SJCRH30 (cell line): ENCODE measurements around the gene RABEP2. TPM values are rescaled to one million over a fixed set of nuclear protein-coding genes. Genes with fewer than 3 reads are reported as not detected.

Experiments
- DNase-seq, 2 experiments: peaks; one replicate each; pipeline ENCODE4 v3.0.0-alpha.2; 2015 to 2020
- H3K27ac ChIP-seq: fragments of 250-450 bp; sonication (Bioruptor Pico); 2 replicates; pipeline ENCODE4 v1.5.1; 2020; ENCODE audit warnings: mild to moderate bottlenecking, moderate library complexity
- H3K27me3 ChIP-seq: fragments of 250-450 bp; sonication (Bioruptor Pico); 2 replicates; pipeline ENCODE4 v1.5.1; 2020; ENCODE audit warnings: mild to moderate bottlenecking, moderate library complexity
- H3K36me3 ChIP-seq: fragments of 250-450 bp; sonication (Bioruptor Pico); 2 replicates; pipeline ENCODE4 v1.5.1; 2020; ENCODE audit warnings: mild to moderate bottlenecking, moderate library complexity
- H3K4me1 ChIP-seq: fragments of 250-450 bp; sonication (Bioruptor Pico); 2 replicates; pipeline ENCODE4 v1.5.1; 2020; ENCODE audit warnings: mild to moderate bottlenecking, moderate library complexity
- H3K4me3 ChIP-seq: fragments of 250-450 bp; sonication (Bioruptor Pico); 2 replicates; pipeline ENCODE4 v1.5.1; 2020; ENCODE audit warnings: mild to moderate bottlenecking, moderate library complexity
- H3K9me3 ChIP-seq: fragments of 250-450 bp; sonication (Bioruptor Pico); replicated peaks from 2 replicates; pipeline ENCODE4 v1.5.1; 2020; ENCODE audit warnings: mild to moderate bottlenecking, moderate library complexity
- total RNA-seq: library from RNA; depleted of rRNA; stranded (reverse); fragments of >200 nt; shearing (Covaris generic); gene quantifications from 2 replicates; pipeline ENCODE4 v1.2.3, GENCODE V29; 2014

RABEP2 gene
- total RNA-seq, 1 experiment from 2014 or later, result 7.4 TPM

DNA sequence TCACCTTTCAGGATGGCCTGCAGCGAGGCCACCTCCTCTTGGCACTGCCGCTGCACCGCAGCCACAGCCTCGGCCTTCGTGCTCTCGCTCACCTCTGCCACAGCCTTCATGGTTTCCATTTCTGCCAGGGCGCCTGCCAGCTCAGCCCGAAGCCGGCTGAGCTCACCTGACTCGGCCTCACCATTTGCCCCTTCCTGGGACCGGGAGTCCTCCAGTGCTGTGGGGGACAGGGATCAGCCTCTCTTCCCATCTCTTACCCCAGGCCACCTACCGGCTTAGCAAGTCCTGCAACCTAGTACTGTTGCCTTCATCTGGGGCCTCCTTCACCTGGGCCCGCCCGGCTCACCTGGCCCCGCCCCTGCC lies 658 bp downstream of the RABEP2 start:
- no peaks in the 10 kb centered on the region for H3K27me3 ChIP-seq
- no peaks in the 10 kb centered on the region for H3K9me3 ChIP-seq
- H3K27ac ChIP-seq, result no peak overlapping the region; the same call in 1 of the 2 replicates
- H3K36me3 ChIP-seq, result no peaks in the 10 kb centered on the region
- H3K4me1 ChIP-seq, result no peaks in the 10 kb centered on the region
- H3K4me3 ChIP-seq, result peak overlapping the region; percentile 86
- DNase-seq, result no peak

DNA sequence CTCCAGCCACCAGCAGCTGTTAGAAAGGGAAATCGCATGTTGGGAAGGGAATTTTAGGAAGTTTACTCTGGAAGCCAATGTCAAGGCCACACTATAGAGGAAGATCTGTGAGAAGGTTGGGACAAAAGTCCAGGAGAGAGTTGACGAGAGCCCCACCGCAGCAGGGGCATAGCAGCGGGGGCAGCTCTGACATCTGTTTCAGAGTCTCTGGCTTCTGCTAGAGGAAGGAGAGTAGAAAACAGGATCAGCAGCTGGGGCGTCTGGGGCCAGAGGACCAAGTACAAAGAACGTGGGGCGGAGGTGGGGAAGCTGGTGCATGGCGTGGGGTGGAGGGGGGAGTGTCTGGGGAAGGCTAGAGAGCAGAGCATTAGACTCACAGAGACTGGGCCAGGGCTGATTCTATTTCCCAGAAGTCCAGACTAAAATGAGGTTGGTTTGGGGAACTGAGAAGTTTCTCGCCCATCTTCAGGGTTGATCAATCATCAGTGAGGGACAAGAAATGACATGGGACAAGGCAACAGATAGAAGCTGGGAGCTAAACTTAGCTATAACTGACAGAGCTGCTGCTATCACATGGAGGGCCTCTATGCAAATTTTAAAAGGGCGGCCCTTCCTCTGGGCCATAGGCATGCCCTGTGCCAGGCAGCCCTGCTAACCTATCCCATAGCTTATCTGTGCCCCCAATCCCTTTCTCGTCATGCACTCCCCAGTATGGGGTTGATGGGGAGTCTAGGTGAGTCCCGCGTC lies 1.2 kb downstream of the RABEP2 start:
- no peak overlapping the region for H3K27ac ChIP-seq
- H3K36me3 ChIP-seq, result no peaks in the 10 kb centered on the region
- no peaks in the 10 kb centered on the region for H3K4me1 ChIP-seq
- H3K4me3 ChIP-seq, result no peak overlapping the region
- DNase-seq, result no peak
- no peaks in the 10 kb centered on the region for H3K27me3 ChIP-seq
- H3K9me3 ChIP-seq, result no peaks in the 10 kb centered on the region

DNA sequence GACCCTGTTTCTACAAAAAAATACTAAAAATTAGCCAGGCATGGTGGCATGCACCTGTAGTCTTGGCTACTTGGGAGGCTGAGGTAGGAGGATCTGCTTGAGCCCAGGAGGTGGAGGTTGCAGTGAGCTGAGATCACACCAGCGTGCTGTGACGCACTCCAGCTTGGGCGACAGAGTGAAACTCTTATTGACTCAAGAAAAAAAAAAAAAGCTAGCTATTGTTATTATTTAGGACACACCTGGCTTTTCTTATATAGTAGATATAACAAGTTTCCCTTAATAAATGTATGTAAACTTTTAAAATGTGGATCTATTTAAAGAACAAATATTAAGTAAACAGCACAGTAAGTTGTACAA lies 1.8 kb downstream of the RABEP2 start:
- no peak overlapping the region for H3K27ac ChIP-seq
- no peaks in the 10 kb centered on the region for H3K4me1 ChIP-seq
- no peaks in the 10 kb centered on the region for H3K36me3 ChIP-seq
- H3K9me3 ChIP-seq, result no peaks in the 10 kb centered on the region
- DNase-seq, result no peak
- no peaks in the 10 kb centered on the region for H3K27me3 ChIP-seq
- no peak overlapping the region for H3K4me3 ChIP-seq

DNA sequence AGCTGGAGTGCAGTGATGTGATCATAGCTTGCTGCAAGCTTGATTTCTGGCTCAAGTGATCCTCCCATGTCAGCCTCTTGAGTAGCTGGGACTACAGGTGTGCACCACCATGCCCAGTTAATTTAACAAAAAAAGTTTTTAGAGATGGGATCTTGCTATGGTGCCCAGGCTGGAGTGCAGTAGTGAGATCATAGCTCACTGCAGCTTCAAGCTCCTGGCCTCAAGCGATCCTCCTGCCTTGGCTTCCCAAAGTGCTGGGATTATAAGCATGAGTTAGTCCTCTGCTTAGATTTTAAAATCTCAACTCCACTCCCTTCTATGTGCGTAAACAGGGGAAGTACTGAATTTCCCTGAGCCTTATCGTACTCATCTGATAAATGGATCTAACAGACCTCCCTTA lies 6.3 kb downstream of the RABEP2 start:
- H3K4me1 ChIP-seq, result no peaks in the 10 kb centered on the region
- H3K4me3 ChIP-seq, result no peak overlapping the region
- no peaks in the 10 kb centered on the region for H3K36me3 ChIP-seq
- no peaks in the 10 kb centered on the region for H3K9me3 ChIP-seq
- no peaks in the 10 kb centered on the region for H3K27me3 ChIP-seq
- no peak overlapping the region for H3K27ac ChIP-seq
- no peak for DNase-seq

DNA sequence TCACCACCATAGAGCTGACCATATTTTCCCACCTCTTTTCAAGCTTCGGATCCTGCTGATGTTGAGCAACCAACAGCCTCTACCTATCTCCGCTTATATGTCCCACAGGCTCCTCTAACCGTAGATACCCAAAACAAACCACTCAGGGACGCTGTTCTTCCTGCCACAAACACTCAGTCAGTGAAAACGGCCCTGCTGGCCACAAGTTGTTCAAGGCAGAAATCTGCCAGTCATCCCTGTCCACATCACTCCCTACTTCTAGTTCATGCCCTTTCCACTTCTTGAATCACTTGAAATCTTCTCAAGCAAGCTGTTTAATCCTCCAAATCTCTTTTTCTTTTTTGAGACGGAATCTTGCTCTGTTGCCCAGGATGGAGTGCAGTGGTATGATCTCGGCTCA lies 7.9 kb downstream of the RABEP2 start:
- no peak for DNase-seq
- H3K27me3 ChIP-seq, result no peaks in the 10 kb centered on the region

DNA sequence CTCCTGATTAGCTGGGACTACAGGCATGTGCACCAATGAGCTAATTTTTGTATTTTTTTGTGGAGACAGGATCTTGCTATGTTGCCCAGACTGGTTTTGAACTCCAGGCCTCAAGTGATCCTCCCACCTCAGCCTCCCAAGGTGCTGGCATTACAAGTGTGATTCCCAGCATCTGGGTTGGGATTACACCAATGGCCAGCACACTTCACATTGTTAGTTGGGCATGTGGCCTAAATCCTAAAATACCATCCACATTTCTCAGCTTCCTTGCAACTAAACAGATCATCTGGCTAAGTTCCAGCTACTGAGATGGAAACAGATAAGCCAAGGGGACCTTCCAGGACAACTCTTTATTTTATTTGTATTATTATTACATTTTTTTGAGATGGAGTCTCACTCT lies 9.9 kb downstream of the RABEP2 start:
- Histone ChIP-seq H3K27me3 (no peaks in the 10 kb centered on the region), H3K4me3 (no peak overlapping the region), H3K9me3 (no peaks in the 10 kb centered on the region), H3K36me3 (no peaks in the 10 kb centered on the region), H3K4me1 (peaks cover 11% of the 10 kb centered on the region), H3K27ac (no peak overlapping the region)
- DNase-seq, result no peak

More for the DNA sequence above, 7.9 kb downstream of the RABEP2 start:
- no peaks in the 10 kb centered on the region for H3K9me3 ChIP-seq
- H3K27ac ChIP-seq, result no peak overlapping the region
- H3K4me3 ChIP-seq, result no peak overlapping the region
- no peaks in the 10 kb centered on the region for H3K4me1 ChIP-seq
- H3K36me3 ChIP-seq, result no peaks in the 10 kb centered on the region

DNA sequence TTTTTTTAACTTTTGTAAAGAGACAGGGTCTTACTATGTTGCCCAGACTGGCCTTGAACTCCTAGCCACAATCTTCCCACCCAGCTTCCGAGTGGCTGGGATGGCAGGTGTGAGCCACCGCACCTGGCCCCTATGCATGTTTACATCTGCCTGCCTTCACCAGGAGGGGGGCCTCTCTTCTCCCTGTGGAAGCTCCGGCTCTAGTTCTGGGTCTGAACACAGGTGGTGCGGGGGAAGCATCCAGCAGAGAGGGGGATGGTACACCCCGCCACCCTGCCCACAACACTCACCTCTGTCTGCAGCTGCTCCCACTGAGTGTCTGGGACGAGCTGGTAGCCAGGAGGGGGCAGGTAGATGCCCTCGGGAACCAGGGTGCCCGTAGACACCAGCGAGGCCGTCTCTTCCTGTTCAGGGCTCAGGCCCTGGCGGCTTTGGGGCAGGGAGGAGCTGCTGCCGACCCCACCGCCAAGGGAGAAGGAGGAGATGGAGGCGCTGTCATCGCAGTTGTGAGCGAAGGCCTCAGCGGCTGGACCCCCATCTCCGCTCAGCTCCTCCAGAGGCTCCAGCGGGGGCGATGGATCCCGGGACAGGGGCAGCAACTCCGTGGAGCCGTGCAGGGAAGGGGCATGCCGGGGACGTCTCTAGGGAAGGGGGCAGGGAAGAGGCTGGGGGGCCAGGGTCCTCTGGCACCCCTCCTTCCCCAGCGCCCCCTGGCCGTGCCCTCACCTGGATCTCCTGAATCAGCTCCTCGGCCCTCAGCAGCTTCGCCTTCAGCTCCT lies 10.9 kb downstream of the RABEP2 start:
- no peak for DNase-seq
- no peak overlapping the region for H3K4me3 ChIP-seq
- no peaks in the 10 kb centered on the region for H3K36me3 ChIP-seq
- no peaks in the 10 kb centered on the region for H3K27me3 ChIP-seq
- H3K9me3 ChIP-seq, result no peaks in the 10 kb centered on the region
- no peak overlapping the region for H3K27ac ChIP-seq
- H3K4me1 ChIP-seq, result peaks cover 14% of the 10 kb centered on the region

DNA sequence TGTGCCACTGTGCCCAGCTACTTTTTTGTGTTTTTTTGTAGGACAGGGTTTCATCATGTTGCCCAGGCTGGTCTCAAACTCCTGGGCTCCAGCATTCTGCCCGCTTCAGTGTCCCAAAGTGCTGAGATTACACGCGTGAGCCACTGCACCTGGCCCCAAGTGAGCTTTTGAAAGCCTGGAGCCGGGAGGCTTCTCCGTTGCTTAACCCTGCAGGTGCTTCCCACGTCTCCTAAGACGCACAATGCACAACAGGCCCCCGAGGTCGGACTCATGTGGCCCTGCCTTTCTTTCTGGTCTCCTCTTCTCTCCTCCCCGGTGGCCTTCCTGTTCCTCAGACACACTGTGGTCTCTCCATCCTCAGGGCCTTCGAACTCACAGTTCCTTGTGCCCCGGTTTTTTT lies 12.5 kb downstream of the RABEP2 start:
- Histone ChIP-seq H3K9me3 (no peaks in the 10 kb centered on the region), H3K4me1 (peaks cover 14% of the 10 kb centered on the region), H3K27ac (no peak overlapping the region), H3K36me3 (no peaks in the 10 kb centered on the region), H3K27me3 (no peaks in the 10 kb centered on the region), H3K4me3 (no peak overlapping the region)
- DNase-seq, result no peak

DNA sequence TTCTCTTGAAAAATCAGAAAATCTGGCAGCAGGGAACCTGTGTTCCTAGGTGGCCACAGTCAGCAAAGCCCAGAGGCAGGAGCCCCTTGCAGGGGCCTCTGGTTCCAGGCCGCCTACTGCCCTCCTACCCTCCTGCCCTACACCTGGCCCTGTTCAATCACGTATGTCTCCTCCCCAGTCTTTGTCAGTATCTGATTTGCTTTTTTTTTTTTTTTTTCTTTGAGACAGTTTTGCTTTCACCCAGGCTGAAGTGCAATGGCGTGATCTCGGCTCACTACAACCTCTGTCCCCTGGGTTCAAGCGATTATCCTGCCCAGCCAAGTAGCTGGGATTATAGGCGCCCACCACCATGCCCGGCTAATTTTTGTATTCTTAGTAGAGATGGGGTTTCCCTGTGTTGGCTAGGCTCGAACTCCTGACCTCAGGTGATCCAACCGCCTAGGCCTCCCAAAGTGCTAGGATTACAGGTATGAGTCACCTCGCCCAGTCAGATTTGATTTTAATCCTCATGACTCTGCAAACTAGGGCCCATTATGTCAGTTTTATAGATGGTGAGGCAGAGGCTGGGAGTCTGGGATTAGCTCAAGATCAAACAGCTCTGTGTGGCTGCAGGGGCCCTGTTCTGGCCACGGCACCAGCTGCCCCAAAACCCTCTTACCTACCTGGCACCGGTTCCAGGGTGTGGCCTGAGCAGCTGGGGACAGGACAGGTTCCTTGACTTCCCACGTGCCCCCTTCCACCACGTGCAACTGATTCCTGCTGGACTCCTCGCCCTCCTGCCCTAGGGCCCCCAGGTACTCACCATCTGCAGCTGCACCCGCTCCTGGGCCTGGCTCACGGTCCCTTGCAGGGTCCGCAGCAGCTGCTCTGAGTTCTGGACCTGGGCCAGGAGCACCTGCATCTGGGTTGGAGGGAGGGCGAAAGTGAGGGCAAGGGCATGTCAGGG lies 14.7 kb downstream of the RABEP2 start:
- Histone ChIP-seq H3K4me3 (no peak overlapping the region), H3K27me3 (no peaks in the 10 kb centered on the region), H3K9me3 (no peaks in the 10 kb centered on the region), H3K27ac (peak overlapping the region; percentile 50), H3K36me3 (no peaks in the 10 kb centered on the region), H3K4me1 (peaks cover 14% of the 10 kb centered on the region)
- peak; percentile 63 to 72 for DNase-seq

DNA sequence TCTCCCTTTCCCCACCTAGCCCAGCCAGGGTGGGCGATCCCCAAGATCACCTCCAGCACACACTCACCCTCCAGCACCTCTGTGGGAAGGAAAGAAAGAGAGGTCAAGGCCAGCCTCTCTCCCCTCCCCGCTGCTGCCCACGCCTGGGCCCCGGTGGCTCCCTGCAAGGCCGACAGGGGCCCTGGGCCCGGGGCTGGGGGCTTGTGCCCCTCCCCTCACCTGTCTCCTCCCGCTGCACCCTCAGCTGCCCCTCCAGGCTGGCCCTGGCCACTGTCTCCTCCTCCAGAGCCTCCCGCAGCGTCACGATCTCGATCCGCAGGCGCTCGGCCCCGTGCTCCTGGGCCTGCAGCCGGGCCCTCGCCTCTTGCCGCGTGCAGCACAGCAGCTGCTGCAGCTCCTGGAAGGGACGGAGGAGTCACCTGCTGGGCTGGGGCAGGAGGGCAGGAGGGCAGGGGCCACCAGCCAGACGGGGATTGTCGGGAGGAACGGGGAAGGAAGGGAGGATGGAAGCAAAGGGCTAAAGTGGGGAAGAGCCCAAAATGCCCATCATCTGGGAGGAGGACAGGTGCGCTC lies 19.2 kb downstream of the RABEP2 start:
- H3K36me3 ChIP-seq, result peaks cover 1% of the 10 kb centered on the region; the same call in 1 of the 2 replicates
- H3K4me1 ChIP-seq, result peaks cover 10% of the 10 kb centered on the region
- H3K27me3 ChIP-seq, result no peaks in the 10 kb centered on the region
- H3K4me3 ChIP-seq, result no peak overlapping the region
- DNase-seq, result no peak
- no peaks in the 10 kb centered on the region for H3K9me3 ChIP-seq
- no peak overlapping the region for H3K27ac ChIP-seq

DNA sequence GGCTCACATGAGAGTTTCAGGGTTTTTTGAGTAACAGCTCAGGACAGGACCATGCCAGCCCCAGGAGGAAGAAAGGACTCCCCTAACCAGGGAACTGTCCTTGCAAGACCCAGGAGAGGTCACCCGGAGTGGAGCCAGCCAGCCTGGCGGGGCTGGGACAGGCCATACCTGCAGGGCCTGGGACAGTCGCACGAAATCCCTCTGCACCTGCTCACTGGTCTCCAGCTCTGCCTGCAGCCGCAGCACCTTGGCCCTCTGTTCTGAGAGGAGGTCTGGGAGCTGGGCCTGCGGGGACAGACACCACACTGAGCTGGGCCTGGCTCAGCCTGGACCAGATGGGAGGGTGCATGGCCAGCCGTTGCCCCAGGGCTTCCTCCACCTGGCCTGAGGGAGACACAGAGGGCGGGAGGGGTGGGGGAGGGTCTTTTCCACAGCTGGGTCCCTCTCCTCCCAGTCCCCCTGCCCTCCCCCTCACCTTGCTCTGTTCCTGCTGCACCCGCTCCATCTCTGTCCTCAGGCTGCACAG lies 19.7 kb downstream of the RABEP2 start:
- no peak for DNase-seq
- Histone ChIP-seq H3K36me3 (peaks cover 4% of the 10 kb centered on the region; the same call in 1 of the 2 replicates), H3K4me3 (no peak overlapping the region), H3K27ac (no peak overlapping the region), H3K9me3 (no peaks in the 10 kb centered on the region), H3K27me3 (no peaks in the 10 kb centered on the region), H3K4me1 (peaks cover 4% of the 10 kb centered on the region)

DNA sequence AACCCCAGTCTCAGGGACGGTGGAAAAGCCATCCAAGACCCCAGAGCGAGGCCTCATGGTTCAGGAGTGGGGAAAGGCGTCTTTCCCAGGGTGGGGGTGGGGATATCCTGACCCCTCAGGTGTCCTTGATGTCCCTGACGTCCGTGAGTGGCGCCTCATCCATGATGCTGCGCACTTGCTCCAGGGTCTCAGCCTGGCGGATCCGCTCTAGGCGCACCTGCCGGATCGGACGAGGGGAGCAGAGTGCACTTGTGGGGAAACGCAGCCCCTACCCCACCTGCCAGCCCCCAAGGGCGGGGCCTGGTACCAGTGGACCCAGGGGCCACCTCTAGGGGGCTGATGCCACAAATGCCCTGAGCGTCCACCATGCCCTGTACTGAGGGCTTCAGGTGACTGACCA lies 20.2 kb downstream of the RABEP2 start:
- H3K27ac ChIP-seq, result no peak overlapping the region
- DNase-seq, result no peak
- H3K4me3 ChIP-seq, result no peak overlapping the region
- peaks cover 4% of the 10 kb centered on the region; the same call in 1 of the 2 replicates for H3K36me3 ChIP-seq
- no peaks in the 10 kb centered on the region; the same call in 1 of the 2 replicates for H3K4me1 ChIP-seq
- H3K27me3 ChIP-seq, result no peaks in the 10 kb centered on the region
- H3K9me3 ChIP-seq, result no peaks in the 10 kb centered on the region

DNA sequence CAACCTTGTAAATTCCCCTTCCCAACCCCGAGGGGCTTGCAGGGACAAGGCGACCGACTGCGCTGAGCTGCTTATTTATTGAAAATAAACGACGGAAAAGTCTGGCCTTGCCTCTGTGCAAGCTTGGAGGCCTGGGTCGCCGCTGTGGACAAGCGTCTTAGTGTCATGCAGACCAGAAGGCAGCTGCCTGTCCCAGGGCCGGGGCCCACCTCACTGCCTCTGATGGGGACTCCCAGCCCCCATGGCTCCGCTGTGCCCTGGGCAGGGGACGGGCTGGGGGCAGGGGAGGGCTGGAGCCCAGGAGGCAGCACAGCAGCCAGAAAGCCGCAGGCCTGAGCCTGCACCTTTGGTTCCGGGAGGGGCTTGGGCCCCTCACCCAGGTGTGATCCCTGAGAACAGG lies 20.7 kb downstream of the RABEP2 start:
- Histone ChIP-seq H3K4me1 (no peaks in the 10 kb centered on the region), H3K27ac (no peak overlapping the region), H3K36me3 (peaks cover 4% of the 10 kb centered on the region; the same call in 1 of the 2 replicates), H3K9me3 (no peaks in the 10 kb centered on the region), H3K4me3 (no peak overlapping the region), H3K27me3 (no peaks in the 10 kb centered on the region)
- no peak for DNase-seq

DNA sequence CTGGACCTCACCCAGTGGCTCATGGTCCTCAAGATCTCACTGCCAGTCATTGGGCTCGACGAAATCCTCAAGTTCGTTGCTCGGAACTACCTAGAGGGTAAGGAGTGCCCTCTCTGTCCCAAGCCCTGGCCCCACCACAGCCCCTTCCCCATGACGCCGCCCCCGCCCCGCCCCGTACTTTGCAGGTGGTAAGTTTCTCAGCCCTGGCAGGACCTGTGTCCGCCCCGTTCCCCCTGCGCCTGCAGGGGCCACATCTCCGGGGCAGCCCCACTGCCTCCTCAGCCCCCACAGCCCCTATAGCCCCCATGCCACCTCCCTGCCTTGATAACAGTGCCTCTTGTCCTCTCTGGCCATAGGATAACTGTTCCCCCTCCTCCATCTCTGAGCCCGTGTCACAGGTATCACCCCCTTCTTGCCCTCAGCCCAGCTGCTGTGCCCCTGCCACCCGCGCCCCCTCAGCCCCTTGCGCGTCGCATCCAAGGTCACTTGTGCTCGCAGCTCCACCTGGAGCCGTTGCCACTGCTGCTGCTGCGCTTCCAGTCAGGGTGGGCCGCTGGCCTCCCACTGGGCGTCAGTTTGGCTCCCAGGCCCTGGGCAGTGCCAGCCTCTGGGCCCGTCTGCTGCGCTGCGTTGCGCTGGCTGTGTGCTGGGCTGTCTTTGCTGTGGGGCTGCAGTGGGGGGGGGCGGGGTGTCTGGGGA lies 21.5 kb downstream of the RABEP2 start:
- Histone ChIP-seq H3K36me3 (peaks cover 12% of the 10 kb centered on the region), H3K27ac (no peak overlapping the region), H3K9me3 (no peaks in the 10 kb centered on the region), H3K4me3 (no peak overlapping the region), H3K4me1 (no peaks in the 10 kb centered on the region), H3K27me3 (no peaks in the 10 kb centered on the region)
- DNase-seq, result no peak
